ENCODE results near the gene RPS27. TPM values are rescaled to one million over a fixed set of nuclear protein-coding genes. Genes with fewer than 3 reads are reported as not detected.
"Not testable (repeated sequence)": the region's sequence is repeated elsewhere in the genome, so short reads cannot be mapped to it uniquely, and the experiment has no call there.

Gene RPS27
- total RNA-seq, 1 donor from 2014 or later, result 1,459 TPM

DNA sequence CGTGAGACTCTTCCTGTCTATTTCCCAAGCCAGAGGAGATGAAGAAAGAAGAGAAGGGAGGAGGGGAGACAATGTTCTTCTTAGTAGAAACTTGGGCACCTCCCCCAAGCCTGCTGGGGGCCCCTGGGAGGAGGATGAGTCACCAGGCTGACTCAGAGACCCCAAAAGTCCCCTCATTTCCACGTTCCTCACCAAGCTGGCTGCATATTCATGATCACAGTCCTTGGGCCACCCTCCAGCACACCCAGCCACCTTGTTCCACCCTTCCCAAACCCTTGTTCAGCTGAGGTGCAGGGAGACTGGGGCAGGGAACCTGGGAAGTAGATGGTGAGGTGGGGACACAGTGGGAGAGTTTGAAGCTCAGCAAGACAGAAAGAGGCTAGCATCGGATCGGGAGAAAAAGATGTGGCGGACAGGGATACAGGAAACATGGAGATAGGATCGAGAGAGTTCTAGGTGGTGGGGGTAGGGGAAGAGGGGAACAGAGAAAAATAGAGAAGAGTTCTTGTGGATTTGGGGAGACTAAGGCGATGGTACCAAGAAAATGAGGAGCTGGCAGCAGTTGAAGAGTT, 5.1 kb upstream of the RPS27 start:
- DNase-seq (ENCODE audit: low read depth in 2 of 2), result peak in 1 of 2 donors; percentile 63

DNA sequence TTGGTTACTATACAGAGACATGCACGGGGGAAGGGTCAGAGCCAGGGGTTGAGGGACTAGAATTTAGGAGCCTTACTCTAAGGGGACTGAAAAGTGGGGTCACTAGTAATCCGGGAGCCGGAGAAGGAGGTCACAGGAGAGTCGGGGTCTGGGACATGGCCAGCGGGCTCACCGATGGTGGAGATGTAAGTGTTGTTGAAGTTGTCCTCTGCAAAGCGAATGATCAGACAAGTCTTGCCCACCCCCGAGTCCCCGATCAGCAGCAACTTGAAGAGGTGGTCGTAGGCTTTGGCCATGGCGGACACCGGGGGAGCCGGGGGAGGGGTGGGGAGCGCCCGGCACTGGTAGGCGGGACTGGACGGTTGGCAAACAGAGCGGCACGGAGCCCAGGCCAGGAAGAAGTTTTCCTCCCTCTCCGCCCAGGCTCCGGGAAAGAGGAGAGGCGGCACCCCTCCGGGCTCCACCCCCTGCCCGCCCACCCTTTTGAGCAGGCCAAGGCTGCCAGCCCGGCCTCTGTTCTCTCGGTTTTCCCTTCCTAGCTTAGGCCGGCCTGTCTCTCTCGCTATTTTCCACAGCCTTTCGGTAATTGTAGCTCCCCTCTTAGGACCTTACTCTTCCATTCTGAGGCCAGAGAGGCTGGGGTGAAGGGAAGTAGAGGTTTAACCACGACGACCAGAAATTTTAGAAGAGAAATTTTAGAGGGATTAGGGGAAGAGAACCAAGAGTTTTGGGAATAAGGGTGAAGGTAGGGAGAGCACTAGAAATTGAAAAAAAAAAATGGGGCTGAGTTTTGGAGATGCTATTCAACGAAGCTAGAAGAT, 4.4 kb upstream of the RPS27 start, which contains the start of gene RAB13:
RAB13 (minus strand) TSS at position 399 of the 821 bp plus-strand sequence; CDS start at position 296, 103 bp downstream.
- DNase-seq (ENCODE audit: low read depth in 2 of 2), result peak; percentile 46 to 90

DNA sequence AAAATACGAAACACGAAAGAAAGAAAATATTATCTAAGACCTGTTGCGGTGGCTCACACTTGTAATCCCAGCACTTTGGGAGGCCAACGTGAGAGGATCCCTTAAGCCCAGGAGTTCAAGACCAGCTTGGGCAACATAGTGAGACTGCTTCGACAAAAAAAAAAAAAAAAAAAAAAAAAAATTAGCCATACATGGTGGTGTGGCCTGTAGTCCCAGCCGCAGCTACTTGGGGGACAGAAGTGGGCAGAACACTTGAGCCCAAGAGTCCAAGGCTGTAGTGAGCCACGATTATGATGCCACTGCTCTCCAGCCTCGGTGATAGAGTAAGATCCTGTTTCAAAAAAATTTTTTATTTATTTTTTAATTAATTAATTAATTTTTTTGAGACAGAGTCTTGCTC, 2.9 kb upstream of the RPS27 start:
- no peak for DNase-seq (ENCODE audit: low read depth in 2 of 2)

DNA sequence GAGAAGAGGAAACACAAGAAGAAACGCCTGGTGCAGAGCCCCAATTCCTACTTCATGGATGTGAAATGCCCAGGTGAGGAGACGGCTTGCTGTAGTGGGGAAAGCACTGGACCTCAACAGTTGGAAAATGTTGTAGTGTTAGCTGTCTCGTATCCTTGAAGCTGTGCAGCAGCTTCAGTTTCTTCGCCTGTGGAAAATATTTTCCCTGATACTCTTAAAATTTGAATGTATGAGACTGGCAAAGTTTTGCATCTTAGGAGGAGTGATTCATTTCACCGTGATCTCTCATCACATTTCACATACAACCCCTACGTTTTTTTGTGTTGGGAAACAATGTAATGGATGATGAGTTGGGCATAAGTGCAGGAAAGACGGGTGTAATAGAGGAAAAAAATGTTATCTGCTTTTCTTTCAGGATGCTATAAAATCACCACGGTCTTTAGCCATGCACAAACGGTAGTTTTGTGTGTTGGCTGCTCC, 629 bp downstream of the RPS27 start:
- no peak for DNase-seq (ENCODE audit: low read depth in 2 of 2)

DNA sequence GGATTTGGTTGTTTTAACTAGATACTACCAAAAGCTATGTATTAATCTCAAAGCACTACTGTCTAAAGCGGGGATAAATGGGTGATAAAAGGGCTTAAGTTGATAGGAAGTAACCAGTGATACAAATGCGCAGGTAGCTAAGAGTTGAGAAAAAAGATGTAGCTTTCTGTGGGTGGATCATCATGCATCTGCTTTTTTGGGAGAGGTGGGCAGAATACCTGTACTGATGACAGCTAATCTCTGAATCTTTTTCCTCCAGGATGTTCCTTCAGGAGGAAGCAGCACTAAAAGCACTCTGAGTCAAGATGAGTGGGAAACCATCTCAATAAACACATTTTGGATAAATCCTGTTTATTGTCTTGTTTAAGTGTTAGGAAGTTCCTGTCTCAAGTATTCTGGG, 1.2 kb downstream of the RPS27 start:
- DNase-seq (ENCODE audit: low read depth in 2 of 2), result no peak

DNA sequence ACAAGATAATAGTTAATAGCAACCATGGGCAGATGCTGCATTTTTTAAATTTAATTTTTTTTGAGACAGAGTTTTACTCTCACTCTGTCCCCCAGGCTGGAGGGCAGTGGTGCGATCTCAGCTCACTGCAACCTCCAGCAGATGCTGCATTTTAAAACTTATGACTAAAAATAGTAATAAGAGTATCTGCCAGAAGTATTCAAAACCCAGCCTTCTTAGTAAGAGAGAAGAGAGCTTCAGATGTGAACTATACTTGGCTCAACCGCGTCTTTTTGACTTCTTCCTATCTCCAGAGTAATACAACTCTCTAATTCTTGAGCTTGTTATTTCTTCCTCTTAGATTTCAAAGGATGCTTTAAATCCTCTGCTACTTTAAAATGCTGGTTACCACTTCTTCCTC, 4.6 kb downstream of the RPS27 start:
- DNase-seq (ENCODE audit: low read depth in 2 of 2), result no peak

DNA sequence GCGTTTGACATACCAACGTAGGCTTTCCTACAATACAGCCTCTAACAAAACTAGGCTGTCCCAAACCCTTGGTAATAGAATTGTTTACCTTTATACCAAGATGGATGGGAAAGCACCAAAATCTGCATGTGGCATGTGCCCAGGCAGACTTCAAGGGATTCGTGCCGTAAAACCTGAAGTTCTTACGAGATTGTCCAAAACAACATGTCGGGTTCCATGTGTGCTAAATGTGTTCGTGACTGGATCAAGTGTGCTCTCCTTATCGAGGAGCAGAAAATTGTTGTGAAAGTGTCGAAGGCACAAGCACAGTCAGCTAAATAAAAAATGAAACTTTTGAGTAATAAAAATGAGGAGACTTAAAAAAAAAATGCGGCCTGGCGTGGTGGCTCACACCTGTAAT, 5.1 kb downstream of the RPS27 start:
- no peak for DNase-seq (ENCODE audit: low read depth in 2 of 2)

DNA sequence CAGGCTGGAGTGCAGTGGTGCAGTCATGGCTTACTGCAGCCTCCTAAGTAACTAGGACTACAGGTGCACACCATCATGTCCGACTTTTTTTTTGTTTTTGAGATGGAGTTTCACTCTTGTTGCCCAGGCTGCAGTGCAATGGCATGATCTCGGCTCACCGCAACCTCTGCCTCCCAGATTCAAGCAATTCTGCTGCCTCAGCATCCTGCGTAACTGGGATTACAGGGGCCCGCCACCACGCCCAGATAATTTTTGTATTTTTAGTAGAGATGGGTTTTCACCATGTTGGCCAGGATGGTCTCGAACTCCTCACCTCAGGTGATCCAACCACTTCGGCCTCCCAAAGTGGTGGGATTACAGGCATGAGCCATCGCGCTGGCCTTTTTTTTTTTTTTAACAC, 6.3 kb downstream of the RPS27 start:
- DNase-seq (ENCODE audit: low read depth in 2 of 2), result not testable (repeated sequence)

DNA sequence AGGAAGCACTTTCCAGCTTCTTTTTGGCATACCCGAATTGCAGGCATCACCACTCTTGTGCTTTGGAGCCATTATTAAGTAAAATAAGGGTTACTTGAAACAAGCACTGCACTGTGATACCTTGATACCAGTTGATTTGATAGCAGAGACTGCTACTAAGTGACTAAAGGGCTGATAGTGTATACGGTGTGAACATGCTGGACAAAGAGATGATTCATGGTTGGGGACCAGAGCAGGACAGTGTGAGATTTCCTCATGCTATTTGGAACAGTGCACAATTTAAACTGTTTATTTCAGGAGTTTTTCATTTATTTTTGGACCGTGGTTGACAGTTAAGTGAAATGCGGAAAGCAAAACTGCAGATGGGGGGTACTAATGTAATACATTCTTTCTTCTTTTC, 9.9 kb downstream of the RPS27 start:
- no peak for DNase-seq (ENCODE audit: low read depth in 2 of 2)

DNA sequence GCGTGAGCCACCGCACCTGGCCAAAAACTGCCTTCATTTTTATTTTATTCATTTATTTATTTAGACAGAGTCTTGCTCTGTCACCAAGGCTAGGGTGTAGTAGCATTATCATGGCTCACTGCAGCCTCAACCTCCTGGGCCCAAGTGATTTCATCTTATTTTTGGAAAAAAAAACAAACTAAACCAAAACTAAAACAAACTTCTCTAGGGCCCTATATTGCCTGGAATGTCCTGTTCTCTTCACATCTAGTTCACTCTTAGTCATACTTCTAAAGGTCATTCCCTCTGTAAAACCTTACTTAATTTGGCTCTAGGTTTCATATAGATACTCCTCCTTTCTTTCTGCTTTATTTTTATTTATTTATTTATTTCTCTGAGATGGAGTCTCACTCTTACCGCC, 15.6 kb downstream of the RPS27 start:
- no peak for DNase-seq (ENCODE audit: low read depth in 2 of 2)

DNA sequence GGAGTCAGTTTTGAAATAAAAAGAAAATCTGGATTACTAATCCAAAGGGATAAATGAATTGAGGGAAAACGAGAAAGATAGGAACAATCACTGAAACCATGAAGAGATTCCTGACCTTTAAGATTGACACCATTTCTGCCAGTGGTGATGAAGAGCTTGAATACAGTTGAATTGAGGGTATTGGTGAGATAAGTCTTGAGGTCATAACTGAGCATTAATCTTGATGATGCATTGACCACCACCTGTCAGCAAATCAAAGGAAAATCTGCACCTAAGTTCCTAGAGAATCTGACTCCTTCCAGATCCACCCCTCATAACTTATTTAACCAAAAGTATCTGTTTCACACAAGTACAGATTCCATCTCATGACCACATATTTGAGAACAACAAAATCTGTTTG, 21.6 kb downstream of the RPS27 start:
- DNase-seq (ENCODE audit: low read depth in 2 of 2), result no peak

DNA sequence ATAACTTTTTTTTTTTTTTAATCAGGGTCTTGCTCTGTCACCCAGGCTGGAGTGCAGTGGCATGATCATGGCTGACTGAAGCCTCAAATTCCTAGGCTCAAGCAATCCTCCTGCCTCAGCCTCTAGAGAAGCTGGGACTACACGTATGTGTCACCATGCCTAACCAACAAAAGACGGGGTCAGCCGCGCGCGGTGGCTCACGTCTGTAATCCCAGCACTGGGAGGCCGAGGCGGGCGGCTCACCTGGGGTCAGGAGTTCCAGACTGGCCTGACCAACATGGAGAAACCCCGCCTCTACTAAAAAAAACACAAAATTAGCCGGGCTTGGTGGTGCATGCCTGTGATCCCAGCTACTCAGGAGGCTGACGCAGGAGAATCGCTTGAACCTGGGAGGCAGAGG, 22.0 kb downstream of the RPS27 start:
- not testable (repeated sequence) for DNase-seq (ENCODE audit: low read depth in 2 of 2)

DNA sequence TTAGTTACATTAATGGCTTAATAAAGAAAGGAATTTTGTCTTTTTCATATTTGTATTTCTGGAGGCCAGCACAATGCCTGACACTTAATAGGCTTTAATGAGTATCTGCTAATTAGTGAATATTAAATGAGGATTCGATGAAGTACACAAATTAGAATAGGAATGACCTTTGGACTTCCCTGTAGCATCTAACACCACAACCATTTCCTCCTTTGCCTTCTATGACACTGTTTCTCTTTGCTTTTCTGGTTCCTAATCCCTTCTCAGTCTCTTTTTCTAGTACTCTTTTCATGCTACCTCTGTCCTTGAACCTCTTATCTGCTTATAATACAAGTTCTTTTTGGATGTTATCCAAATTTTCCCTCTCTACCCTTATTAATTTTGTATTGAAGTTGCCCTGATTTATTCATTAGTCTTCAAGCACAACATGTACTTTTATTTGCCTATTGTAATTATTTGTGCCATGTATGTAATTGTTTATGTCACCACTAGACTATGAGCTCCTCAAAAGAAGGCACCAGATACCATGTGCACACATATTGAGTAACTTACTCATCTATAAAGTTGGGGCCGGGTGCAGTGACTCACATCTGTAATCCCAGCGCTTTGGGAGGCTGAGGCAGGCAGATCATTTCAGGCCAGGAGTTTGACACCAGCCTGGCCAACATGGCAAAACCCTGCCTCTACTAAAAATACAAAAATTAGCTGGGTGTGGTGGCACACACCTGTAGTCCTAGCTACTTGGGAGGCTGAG, 23.8 kb downstream of the RPS27 start:
- DNase-seq (ENCODE audit: low read depth in 2 of 2), result no peak

DNA sequence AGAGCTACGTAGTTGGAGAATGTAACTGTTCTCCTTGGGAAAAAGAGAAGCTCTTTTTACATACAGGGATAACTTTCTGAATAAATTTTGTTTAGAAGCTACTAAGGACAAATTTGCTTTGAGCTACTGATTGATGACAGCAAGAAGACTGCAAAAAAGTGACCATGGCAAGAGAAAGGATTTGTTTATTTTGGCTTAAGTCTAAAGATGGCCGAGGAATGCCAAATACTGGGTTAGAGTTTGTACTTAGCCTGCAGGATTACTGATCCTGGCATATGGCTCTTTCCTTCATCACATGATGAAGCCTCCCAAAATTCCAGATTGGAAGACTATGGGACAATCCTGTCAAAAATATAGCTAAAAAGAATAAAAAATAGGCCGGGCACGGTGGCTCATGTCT, 28.7 kb downstream of the RPS27 start:
- DNase-seq (ENCODE audit: low read depth in 2 of 2), result no peak

DNA sequence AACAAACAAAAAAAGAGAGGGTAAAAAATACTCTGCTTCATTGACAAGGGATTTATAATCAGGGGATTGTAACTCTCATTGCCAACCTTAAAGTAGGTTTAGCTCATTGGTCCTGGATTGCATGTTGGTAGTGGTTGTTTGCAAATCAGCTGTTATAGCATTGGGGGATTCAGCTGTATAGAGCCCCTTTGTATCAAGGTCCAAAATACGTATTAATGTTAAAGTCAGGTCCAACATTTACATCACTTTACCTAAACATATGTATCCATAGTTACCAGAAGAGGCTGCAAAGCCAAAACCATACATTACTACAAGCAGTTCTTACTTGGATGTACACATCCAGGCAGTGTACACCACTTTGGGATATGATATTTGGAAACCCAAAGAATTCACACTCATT, 29.4 kb downstream of the RPS27 start:
- no peak for DNase-seq (ENCODE audit: low read depth in 2 of 2)

DNA sequence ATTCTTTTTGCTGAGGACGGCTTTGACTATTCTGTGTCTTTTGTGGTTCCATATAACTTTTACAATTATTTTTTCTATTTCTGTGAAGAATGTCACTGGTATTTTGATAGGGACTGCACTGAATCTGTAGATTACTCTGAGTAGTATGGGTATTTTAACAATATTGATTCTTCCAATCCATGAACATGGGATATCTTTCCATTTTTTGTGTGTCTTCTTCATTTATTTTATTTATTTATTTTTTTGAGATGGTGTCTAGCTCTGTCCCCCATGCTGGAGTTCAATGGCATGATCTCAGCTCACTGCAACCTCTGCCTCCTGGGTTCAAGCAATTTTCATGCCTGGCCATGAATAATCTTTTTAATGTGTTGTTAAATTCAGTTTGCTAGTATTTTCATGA, 43.1 kb downstream of the RPS27 start:
- not testable (repeated sequence) for DNase-seq (ENCODE audit: low read depth in 2 of 2)

Other genes with a start within 250 kb of the RPS27 start
- gene SLC27A3, start 215.4 kb upstream of the RPS27 start, total RNA-seq, result 30.4 and 56.1 TPM in 2 replicates
- gene GATAD2B, start 67.8 kb upstream of the RPS27 start, total RNA-seq, result 4.0 and 6.2 TPM in 2 replicates
- gene DENND4B, start 44.0 kb upstream of the RPS27 start, total RNA-seq, result 6.7 and 13.9 TPM in 2 replicates
- gene CRTC2, start 32.1 kb upstream of the RPS27 start, total RNA-seq, result 2.3 and 3.3 TPM in 2 replicates
- 86.8 and 136 TPM in 2 replicates for gene SLC39A1, start 27.2 kb upstream of the RPS27 start, total RNA-seq
- 6.8 and 8.7 TPM in 2 replicates for gene CREB3L4, start 22.9 kb upstream of the RPS27 start, total RNA-seq
- gene JTB, start 13.1 kb upstream of the RPS27 start, total RNA-seq, result 78.3 and 109 TPM in 2 replicates
- gene RAB13, start 4.4 kb upstream of the RPS27 start, total RNA-seq, result 35.4 and 61.8 TPM in 2 replicates
- under 0.01 TPM in 2 replicates for gene NUP210L, start 164.3 kb downstream of the RPS27 start, total RNA-seq
- gene TPM3, start 201.3 kb downstream of the RPS27 start, total RNA-seq, result 298 and 390 TPM in 2 replicates
- gene CFAP141, start 215.6 kb downstream of the RPS27 start, total RNA-seq, result not detected in 2 replicates
- gene UBAP2L, start 230.2 kb downstream of the RPS27 start, total RNA-seq, result 34.9 and 49.2 TPM in 2 replicates

Data from dermis microvascular lymphatic vessel endothelial cell (primary cell).